Uterus (tissue), 4 donors: Measurements from ENCODE around the gene LEKR1. TPM values are rescaled to one million over a fixed set of nuclear protein-coding genes. Genes with fewer than 3 reads are reported as not detected.

Experiments used
- DNase-seq, 2 donors: peaks; one replicate each; pipeline ENCODE4 v3.0.0-alpha.2; 2019 to 2020
- H3K27ac ChIP-seq, 2 donors: fragments of 200-600 bp; sonication (generic); 1 replicate in 1 of 2; 2 replicates in 1 of 2; pipeline ENCODE4 v1.5.1; 2016 to 2018
- H3K27me3 ChIP-seq, 2 donors: fragments of 200-600 bp; sonication (generic); one replicate each; pipeline ENCODE4 v1.5.1; 2018 to 2019; ENCODE audit warnings: control low read depth in 1 of 2
- H3K36me3 ChIP-seq, 2 donors: fragments of 200-600 bp; sonication (generic); one replicate each; pipeline ENCODE4 v1.5.1; 2019; ENCODE audit warnings: control low read depth in 1 of 2
- H3K4me1 ChIP-seq, 2 donors: fragments of 200-600 bp; sonication (generic); one replicate each; pipeline ENCODE4 v1.5.1; 2018 to 2019; ENCODE audit warnings: control low read depth in 1 of 2
- H3K4me3 ChIP-seq, 2 donors: fragments of 200-600 bp; sonication (generic); 1 replicate in 1 of 2; 2 replicates in 1 of 2; pipeline ENCODE4 v1.5.1; 2018 to 2019; ENCODE audit warnings: mild to moderate bottlenecking in 1 of 2
- H3K9me3 ChIP-seq, 2 donors: fragments of 200-600 bp; sonication (generic); one replicate each; pipeline ENCODE4 v1.5.1; 2019; ENCODE audit warnings: control low read depth in 1 of 2
- CTCF ChIP-seq, 4 experiments: fragments of 200-600 bp in 2 of 4; fragments of 450-650 bp in 2 of 4; sonication (generic) in 2 of 4; IDR thresholded peaks; one replicate each; pipeline ENCODE4 v1.5.1; 2016 to 2019; ENCODE audit warnings: antibody characterized with exemption in 4 of 4, mild to moderate bottlenecking in 2 of 4, moderate library complexity in 1 of 4
- POLR2A ChIP-seq, 2 donors: fragments of 450-650 bp; IDR thresholded peaks; one replicate each; pipeline ENCODE4 v1.6.1; 2016; ENCODE audit warnings: antibody characterized with exemption in 2 of 2, mild to moderate bottlenecking in 1 of 2, moderate library complexity in 1 of 2
- intact Hi-C: fragments of 100-400 bp; cut with DNase I; formaldehyde crosslinking; loops from one replicate; pipeline ENCODE4 v1.15.1; 2023; ENCODE audit warnings: low total_unique reads
- total RNA-seq, 4 donors: library from RNA; depleted of rRNA in 3 of 4; stranded (reverse); fragments of >200 nt in 3 of 4; gene quantifications; one replicate each; pipeline versions ENCODE4 v1.1.0 to v1.2.4, GENCODE V29; 2014 to 2023
- donor health status: DM: yes; HTN: yes; CAD: no.

LEKR1 gene
- total RNA-seq, 4 donors from 2014 or later: 0.26 to 4.8 (median 2.8) TPM; not detected in 1

GRCh38 chr3:157077565-157077991 is 251.4 kb downstream of the LEKR1 start:
- TF ChIP-seq POLR2A (IDR thresholded peaks at IDR 0.05): no peak
- TF ChIP-seq CTCF (IDR thresholded peaks at IDR 0.05): peak in 2 of 4 experiments; percentile 3 to 29
- Histone ChIP-seq H3K36me3 (no peaks in the 10 kb centered on the region), H3K4me3 (no peak overlapping the region), H3K4me1 (no peaks in the 10 kb centered on the region), H3K27ac (peak overlapping the region in 1 of 2 donors; percentile 83), H3K27me3 (no peaks in the 10 kb centered on the region), H3K9me3 (no peaks in the 10 kb centered on the region)
- DNase-seq: no peak
- intact Hi-C loops: no loop called here

DNA sequence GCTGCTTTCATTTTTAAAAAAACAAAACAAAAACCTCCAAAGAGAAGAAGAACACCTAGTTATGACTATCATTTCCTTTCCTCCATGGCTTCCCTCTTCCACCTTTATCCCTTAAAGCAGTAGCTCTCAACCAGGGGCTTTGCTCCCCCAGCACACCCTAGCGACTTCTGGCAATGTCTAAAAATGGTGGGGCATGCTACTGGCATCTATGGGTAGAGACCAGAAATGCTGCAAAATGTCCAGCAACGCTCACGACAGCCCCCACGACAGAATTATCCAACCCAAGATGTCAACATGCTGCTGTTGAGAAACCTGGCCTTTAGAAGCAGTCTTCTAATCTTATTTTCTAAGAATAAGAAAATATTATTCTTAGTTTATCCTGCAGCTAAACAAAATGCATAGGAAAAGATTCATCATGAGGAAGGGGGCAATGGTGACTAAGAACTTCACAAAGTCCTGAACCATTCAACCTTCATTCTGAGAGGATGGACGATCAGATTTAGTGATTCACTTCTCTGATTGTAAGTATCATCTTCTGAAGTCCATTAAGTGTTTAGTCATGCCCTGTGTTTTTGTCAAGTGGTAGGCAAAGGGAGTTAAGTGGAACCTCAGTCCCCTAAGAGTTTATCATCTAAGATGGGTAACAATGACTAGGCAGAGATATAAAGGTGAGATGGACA is 252.1 kb downstream of the LEKR1 start:
- Histone ChIP-seq H3K4me3 (no peak overlapping the region), H3K9me3 (no peaks in the 10 kb centered on the region), H3K27me3 (no peaks in the 10 kb centered on the region), H3K36me3 (no peaks in the 10 kb centered on the region), H3K27ac (peak overlapping the region in 1 of 2 donors; percentile 83), H3K4me1 (no peaks in the 10 kb centered on the region)
- intact Hi-C loops: no loop called here
- no peak for DNase-seq
- TF ChIP-seq CTCF (IDR thresholded peaks at IDR 0.05) (no peak), POLR2A (IDR thresholded peaks at IDR 0.05) (no peak)

DNA sequence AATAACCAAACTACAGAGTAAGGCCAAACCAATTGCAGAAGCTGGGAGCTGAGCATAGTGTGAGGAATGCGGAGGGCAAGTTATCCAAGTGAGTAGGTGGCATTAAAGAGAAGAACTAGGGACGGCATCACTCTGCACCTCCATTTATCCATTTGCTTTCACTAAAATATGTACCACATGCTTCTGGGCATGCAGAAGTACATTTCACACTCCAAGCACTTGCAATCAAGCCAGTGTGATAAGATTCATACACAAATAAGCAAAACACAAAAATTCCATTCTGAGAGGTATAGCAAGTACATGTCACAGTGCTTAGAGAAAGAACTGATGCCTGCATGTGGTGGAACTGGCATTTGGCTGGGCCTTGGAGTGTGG is 252.6 kb downstream of the LEKR1 start:
- DNase-seq: no peak
- intact Hi-C loops: no loop called here
- Histone ChIP-seq H3K4me3 (no peak overlapping the region), H3K36me3 (no peaks in the 10 kb centered on the region), H3K27ac (no peak overlapping the region), H3K27me3 (no peaks in the 10 kb centered on the region), H3K9me3 (no peaks in the 10 kb centered on the region), H3K4me1 (no peaks in the 10 kb centered on the region)
- TF ChIP-seq POLR2A (IDR thresholded peaks at IDR 0.05): no peak
- no peak for TF ChIP-seq CTCF (IDR thresholded peaks at IDR 0.05)

- no peaks in the 10 kb centered on the region for H3K36me3 ChIP-seq
- intact Hi-C loops: loop anchor here (5.0 to 10.0 kb wide), 2 partner anchors 52 to 405 kb away; partner anchors contain the start of gene TIPARP
- H3K4me1 ChIP-seq: no peaks in the 10 kb centered on the region
- no peak for TF ChIP-seq CTCF (IDR thresholded peaks at IDR 0.05)
- no peak for TF ChIP-seq POLR2A (IDR thresholded peaks at IDR 0.05)
- no peaks in the 10 kb centered on the region for H3K9me3 ChIP-seq
- no peak overlapping the region for H3K27ac ChIP-seq
- H3K27me3 ChIP-seq: no peaks in the 10 kb centered on the region
- H3K4me3 ChIP-seq: no peak overlapping the region
- DNase-seq: no peak
These were observed 253.7 kb downstream of the LEKR1 start for GRCh38 chr3:157079676-157080369.

- intact Hi-C loops: loop anchor here (5.0 to 10.0 kb wide), 2 partner anchors 51 to 407 kb away; partner anchors contain the start of gene TIPARP
- H3K9me3 ChIP-seq: no peaks in the 10 kb centered on the region
- no peaks in the 10 kb centered on the region for H3K27me3 ChIP-seq
- peak; percentile 90 for DNase-seq
- TF ChIP-seq CTCF (IDR thresholded peaks at IDR 0.05): peak; percentile 93 to 97 (median 95)
- TF ChIP-seq POLR2A (IDR thresholded peaks at IDR 0.05): peak in 1 of 2 donors; percentile 42
- no peaks in the 10 kb centered on the region for H3K36me3 ChIP-seq
- H3K4me3 ChIP-seq: no peak overlapping the region
- peak overlapping the region in 1 of 2 donors; percentile 56 for H3K27ac ChIP-seq
- peaks cover 0 to 2% of the 10 kb centered on the region in 2 donors for H3K4me1 ChIP-seq
These were observed 255.6 kb downstream of the LEKR1 start for GRCh38 chr3:157081626-157082210.
